Measurements from ENCODE around the gene PPP2R2D. TPM values are rescaled to one million over a fixed set of nuclear protein-coding genes. Genes with fewer than 3 reads are reported as not detected.

The PPP2R2D gene
- total RNA-seq, 1 donor: 23.9 TPM

DNA sequence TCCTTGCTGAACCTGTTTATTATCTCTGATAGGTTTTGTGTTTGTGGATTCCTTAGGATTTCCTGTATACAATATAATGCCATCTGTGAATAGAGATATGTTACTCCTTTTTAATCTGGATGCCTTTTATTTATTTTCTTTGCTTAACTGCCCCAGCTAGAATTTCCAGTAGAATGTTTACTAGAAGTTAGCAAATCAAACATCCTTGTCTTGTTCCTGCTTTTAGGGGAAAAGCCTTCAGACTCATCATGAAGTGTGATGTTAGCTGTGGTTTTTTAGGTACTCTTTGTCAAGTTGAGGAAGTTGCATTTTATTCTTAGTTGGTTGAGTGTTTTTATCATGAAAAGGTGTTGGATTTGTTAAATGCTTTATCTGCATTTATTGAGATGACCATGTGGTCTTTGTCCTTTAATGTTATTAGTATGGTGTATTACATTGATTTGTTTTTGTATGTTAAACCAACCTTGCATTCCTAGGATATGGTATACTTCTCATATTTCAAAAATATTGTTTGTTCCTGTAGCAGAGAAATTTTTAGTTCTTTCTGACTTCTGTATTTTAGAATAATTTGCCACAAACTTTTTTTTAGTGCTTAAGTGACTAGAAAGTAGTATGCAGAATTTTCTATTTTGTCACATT lies 24.3 kb downstream of the PPP2R2D start:
- no peak overlapping the region for H2AFZ ChIP-seq (ENCODE audit: low read length)
- TF ChIP-seq, protein P1, sequence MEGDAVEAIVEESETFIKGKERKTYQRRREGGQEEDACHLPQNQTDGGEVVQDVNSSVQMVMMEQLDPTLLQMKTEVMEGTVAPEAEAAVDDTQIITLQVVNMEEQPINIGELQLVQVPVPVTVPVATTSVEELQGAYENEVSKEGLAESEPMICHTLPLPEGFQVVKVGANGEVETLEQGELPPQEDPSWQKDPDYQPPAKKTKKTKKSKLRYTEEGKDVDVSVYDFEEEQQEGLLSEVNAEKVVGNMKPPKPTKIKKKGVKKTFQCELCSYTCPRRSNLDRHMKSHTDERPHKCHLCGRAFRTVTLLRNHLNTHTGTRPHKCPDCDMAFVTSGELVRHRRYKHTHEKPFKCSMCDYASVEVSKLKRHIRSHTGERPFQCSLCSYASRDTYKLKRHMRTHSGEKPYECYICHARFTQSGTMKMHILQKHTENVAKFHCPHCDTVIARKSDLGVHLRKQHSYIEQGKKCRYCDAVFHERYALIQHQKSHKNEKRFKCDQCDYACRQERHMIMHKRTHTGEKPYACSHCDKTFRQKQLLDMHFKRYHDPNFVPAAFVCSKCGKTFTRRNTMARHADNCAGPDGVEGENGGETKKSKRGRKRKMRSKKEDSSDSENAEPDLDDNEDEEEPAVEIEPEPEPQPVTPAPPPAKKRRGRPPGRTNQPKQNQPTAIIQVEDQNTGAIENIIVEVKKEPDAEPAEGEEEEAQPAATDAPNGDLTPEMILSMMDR (IDR thresholded peaks at IDR 0.05; ENCODE audit: extremely low read depth, low read depth, low read length): no peak
- H4K20me1 ChIP-seq (ENCODE audit: insufficient read depth, low read length): peaks cover 22% of the 10 kb centered on the region
- H3K9me3 ChIP-seq (ENCODE audit: low read depth, low read length): peaks cover 2% of the 10 kb centered on the region
- H3K27ac ChIP-seq (ENCODE audit: low read depth, low read length): no peak overlapping the region
- no peaks in the 10 kb centered on the region for H3K27me3 ChIP-seq (ENCODE audit: insufficient read depth, low read length)
- H3K36me3 ChIP-seq (ENCODE audit: insufficient read depth, low read length): no peaks in the 10 kb centered on the region
- no peak overlapping the region for H3K4me3 ChIP-seq (ENCODE audit: insufficient read depth, low read length)
- H3K4me2 ChIP-seq (ENCODE audit: insufficient read depth, low read length): no peak overlapping the region
- no peak for DNase-seq (ENCODE audit: insufficient read length, low spot score, missing footprints)
- H3K79me2 ChIP-seq (ENCODE audit: insufficient read depth, low read length): peaks cover 94% of the 10 kb centered on the region
- peaks cover 24% of the 10 kb centered on the region for H3K4me1 ChIP-seq (ENCODE audit: insufficient read depth, low read length)

GRCh38 chr10:131925716-131926115 lies 24.9 kb downstream of the PPP2R2D start:
- no peaks in the 10 kb centered on the region for H3K36me3 ChIP-seq (ENCODE audit: insufficient read depth, low read length)
- H3K79me2 ChIP-seq (ENCODE audit: insufficient read depth, low read length): peaks cover 94% of the 10 kb centered on the region
- TF ChIP-seq, protein P1 (IDR thresholded peaks at IDR 0.05; ENCODE audit: extremely low read depth, low read depth, low read length): no peak
- no peak overlapping the region for H3K4me2 ChIP-seq (ENCODE audit: insufficient read depth, low read length)
- no peaks in the 10 kb centered on the region for H3K27me3 ChIP-seq (ENCODE audit: insufficient read depth, low read length)
- no peak overlapping the region for H2AFZ ChIP-seq (ENCODE audit: low read length)
- DNase-seq (ENCODE audit: insufficient read length, low spot score, missing footprints): no peak
- no peak overlapping the region for H3K4me3 ChIP-seq (ENCODE audit: insufficient read depth, low read length)
- H3K27ac ChIP-seq (ENCODE audit: low read depth, low read length): no peak overlapping the region
- peaks cover 21% of the 10 kb centered on the region for H4K20me1 ChIP-seq (ENCODE audit: insufficient read depth, low read length)
- H3K9me3 ChIP-seq (ENCODE audit: low read depth, low read length): peaks cover 2% of the 10 kb centered on the region
- peaks cover 29% of the 10 kb centered on the region for H3K4me1 ChIP-seq (ENCODE audit: insufficient read depth, low read length)

- Histone ChIP-seq H3K27me3 (ENCODE audit: insufficient read depth, low read length) (no peaks in the 10 kb centered on the region), H3K36me3 (ENCODE audit: insufficient read depth, low read length) (no peaks in the 10 kb centered on the region), H3K4me3 (ENCODE audit: insufficient read depth, low read length) (no peak overlapping the region), H3K27ac (ENCODE audit: low read depth, low read length) (no peak overlapping the region), H3K79me2 (ENCODE audit: insufficient read depth, low read length) (peaks cover 94% of the 10 kb centered on the region), H2AFZ (ENCODE audit: low read length) (no peak overlapping the region), H3K4me2 (ENCODE audit: insufficient read depth, low read length) (no peak overlapping the region), H3K9me3 (ENCODE audit: low read depth, low read length) (peaks cover 2% of the 10 kb centered on the region), H3K4me1 (ENCODE audit: insufficient read depth, low read length) (peaks cover 30% of the 10 kb centered on the region), H4K20me1 (ENCODE audit: insufficient read depth, low read length) (peaks cover 16% of the 10 kb centered on the region)
- no peak for DNase-seq (ENCODE audit: insufficient read length, low spot score, missing footprints)
- TF ChIP-seq, protein P1 (IDR thresholded peaks at IDR 0.05; ENCODE audit: extremely low read depth, low read depth, low read length): no peak
These were observed 25.4 kb downstream of the PPP2R2D start for GRCh38 chr10:131926253-131926652.

DNA sequence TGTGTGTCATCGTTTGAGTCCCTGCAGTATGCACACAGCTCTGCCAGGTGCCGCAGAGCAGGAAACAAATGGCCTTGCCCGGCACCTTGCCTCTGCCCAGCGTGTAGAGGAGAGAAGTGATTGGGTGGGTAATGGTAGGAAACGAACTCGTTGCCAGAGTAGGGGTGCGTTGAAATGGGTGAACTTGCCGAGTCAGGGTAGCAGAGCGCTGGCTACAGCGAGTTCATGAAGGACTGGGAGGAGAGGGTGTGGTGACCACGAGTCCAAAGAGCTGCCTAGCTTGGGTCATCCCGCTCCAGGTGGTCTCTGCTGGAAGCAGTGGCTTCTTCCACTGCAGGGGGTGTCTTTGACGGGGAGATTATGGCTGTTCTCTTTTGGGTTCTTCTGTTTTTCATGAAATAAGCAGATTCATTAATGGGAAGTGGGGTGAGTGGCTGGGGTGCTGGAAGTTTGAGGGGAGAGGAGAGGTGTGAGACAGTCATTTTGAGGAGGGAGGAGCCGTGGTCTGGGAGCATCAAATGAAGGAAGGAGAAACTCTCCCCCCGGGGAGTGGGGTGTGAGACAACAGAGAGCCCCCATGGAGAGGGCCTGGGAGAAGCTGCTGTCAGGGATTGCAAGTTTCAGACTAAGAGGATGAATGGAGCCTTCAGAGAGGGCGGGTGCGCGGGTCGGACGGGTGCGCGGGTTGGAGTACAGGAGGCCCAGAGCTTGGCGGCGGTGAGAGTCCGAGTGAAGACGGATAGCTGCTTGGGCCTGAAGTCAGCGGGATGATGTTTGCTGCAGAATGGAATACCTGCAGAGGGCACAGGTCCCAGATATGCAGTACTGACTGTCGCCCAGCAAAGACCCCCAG lies 26.2 kb downstream of the PPP2R2D start:
- H3K36me3 ChIP-seq (ENCODE audit: insufficient read depth, low read length): no peaks in the 10 kb centered on the region
- TF ChIP-seq, protein P1 (IDR thresholded peaks at IDR 0.05; ENCODE audit: extremely low read depth, low read depth, low read length): no peak
- no peak overlapping the region for H3K4me2 ChIP-seq (ENCODE audit: insufficient read depth, low read length)
- DNase-seq (ENCODE audit: insufficient read length, low spot score, missing footprints): no peak
- peaks cover 30% of the 10 kb centered on the region for H3K4me1 ChIP-seq (ENCODE audit: insufficient read depth, low read length)
- no peak overlapping the region for H3K4me3 ChIP-seq (ENCODE audit: insufficient read depth, low read length)
- H3K27me3 ChIP-seq (ENCODE audit: insufficient read depth, low read length): no peaks in the 10 kb centered on the region
- H3K79me2 ChIP-seq (ENCODE audit: insufficient read depth, low read length): peaks cover 94% of the 10 kb centered on the region
- no peak overlapping the region for H3K27ac ChIP-seq (ENCODE audit: low read depth, low read length)
- no peak overlapping the region for H2AFZ ChIP-seq (ENCODE audit: low read length)
- peaks cover 2% of the 10 kb centered on the region for H3K9me3 ChIP-seq (ENCODE audit: low read depth, low read length)
- peaks cover 11% of the 10 kb centered on the region for H4K20me1 ChIP-seq (ENCODE audit: insufficient read depth, low read length)
